ENCODE measurements around the gene NXNL2. TPM values are rescaled to one million over a fixed set of nuclear protein-coding genes. Genes with fewer than 3 reads are reported as not detected.

The NXNL2 gene
- polyA plus RNA-seq, result under 1 TPM in 2 of 3 donors, not detected in 1; 0.06 to 0.39 TPM

GRCh38 chr9:88534456-88535225 lies at the start of gene NXNL2:
NXNL2 (plus strand) TSS chr9:88535178; CDS start chr9:88535435, 257 bp downstream.
- 2 to 4% (median 3%) methylated on average over 48 to 62 of the region's 62 CpGs for WGBS, 3 donors
- no peak within 1 kb of the TSS for H3K27ac ChIP-seq (ENCODE audit: low read depth, low read length)

GRCh38 chr9:88488166-88488565 lies 46.8 kb upstream of the NXNL2 start:
- no peak overlapping the region for H3K27ac ChIP-seq (ENCODE audit: low read depth, low read length)
- WGBS, 3 donors, result 90 to 96% (median 95%) methylated on average over 4 of the region's 4 CpGs

- no peak overlapping the region for H3K27ac ChIP-seq (ENCODE audit: low read depth, low read length)
- 91 to 96% (median 92%) methylated on average over 17 of the region's 17 CpGs for WGBS, 3 donors
Measured at GRCh38 chr9:88494983-88495721, 39.8 kb upstream of the NXNL2 start.

DNA sequence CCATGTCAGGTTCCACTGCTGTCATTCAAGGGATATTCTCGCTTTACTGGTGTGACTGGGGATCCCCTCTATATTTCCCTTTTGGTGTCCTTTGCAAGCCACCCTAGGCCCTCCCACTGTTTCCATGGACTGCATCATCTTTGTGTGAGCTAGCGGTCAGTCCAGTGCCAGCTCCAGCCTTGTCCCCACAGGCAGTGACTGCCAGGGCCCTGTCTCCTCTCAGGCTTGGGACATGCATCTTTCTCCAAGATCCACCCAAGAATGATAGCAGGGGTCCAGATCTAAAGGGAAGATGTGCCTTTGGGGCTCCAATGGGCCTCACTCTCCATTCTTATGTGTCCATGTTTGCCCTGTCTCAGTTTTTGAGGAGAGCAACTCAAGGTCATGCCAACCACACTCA lies 37.8 kb upstream of the NXNL2 start:
- WGBS, 3 donors, result 92 to 96% (median 95%) methylated on average over 2 of the region's 2 CpGs
- H3K27ac ChIP-seq (ENCODE audit: low read depth, low read length), result no peak overlapping the region

DNA sequence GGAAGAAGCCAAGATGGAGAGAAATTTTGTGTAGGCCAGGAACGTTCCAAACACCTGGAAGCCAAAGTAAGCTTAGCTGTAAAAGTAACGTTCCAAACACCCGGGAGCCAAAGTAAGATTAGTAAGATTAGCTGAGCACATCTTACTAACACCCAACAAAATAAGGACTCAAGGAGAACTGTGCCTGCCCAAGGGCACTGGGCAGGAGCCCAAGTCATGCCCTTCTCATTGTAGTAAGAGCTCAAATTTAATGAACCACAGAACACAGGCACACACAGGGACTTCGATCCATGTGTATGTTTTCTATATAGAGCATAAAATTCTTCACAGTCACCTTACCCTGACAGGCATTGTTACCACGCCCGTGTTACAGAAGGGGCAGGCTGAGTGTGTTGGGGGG lies 36.1 kb upstream of the NXNL2 start:
- H3K27ac ChIP-seq (ENCODE audit: low read depth, low read length), result no peak overlapping the region
- 85 to 90% (median 89%) methylated on average over 6 of the region's 6 CpGs for WGBS, 3 donors

- 95 to 97% (median 96%) methylated on average over 5 of the region's 5 CpGs for WGBS, 3 donors
- H3K27ac ChIP-seq (ENCODE audit: low read depth, low read length), result no peak overlapping the region
Measured at GRCh38 chr9:88501086-88501485, 33.9 kb upstream of the NXNL2 start.

- no peak overlapping the region for H3K27ac ChIP-seq (ENCODE audit: low read depth, low read length)
- WGBS, 3 donors, result 68 to 75% (median 72%) methylated on average over 12 of the region's 12 CpGs
Measured at GRCh38 chr9:88502552-88503034, 32.4 kb upstream of the NXNL2 start.

DNA sequence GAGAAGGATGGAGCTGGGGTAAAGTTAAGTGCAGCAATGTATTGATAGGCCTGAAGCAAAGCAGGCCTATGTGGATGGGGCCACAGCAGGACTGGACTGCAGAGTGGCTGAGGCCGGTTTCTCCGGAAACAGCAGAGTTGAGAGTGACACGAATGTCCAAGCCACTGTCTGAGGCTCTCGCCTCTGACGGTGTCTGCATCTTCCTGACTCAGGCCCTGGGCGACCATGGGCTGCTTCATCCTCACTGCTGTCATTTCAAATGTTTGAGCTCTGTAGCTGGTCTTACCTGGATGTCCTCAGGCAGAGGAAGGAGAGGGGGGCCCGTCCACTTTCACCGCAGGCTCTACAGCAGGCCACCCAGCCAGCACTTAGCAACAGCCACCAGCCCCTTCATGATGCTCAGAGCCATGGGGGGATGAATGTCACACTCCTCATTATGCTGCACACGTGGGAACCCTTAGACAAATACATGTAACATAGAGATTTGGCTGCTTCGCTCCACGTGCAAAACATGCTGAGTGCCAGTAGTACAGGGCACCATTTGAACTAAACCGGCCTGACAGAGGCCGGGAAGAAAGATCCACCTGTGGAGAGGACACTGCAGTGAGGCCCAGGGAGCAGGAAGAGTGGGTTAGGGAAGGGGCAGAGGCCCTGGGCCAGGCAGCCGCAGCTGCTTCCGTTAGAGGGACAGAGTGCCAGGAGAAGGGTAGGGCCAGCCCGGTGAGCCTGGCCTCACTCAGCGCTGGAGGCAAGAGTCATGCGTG lies 31.7 kb upstream of the NXNL2 start:
- no peak overlapping the region for H3K27ac ChIP-seq (ENCODE audit: low read depth, low read length)
- WGBS, 3 donors, result 85 to 93% (median 92%) methylated on average over 18 of the region's 18 CpGs

DNA sequence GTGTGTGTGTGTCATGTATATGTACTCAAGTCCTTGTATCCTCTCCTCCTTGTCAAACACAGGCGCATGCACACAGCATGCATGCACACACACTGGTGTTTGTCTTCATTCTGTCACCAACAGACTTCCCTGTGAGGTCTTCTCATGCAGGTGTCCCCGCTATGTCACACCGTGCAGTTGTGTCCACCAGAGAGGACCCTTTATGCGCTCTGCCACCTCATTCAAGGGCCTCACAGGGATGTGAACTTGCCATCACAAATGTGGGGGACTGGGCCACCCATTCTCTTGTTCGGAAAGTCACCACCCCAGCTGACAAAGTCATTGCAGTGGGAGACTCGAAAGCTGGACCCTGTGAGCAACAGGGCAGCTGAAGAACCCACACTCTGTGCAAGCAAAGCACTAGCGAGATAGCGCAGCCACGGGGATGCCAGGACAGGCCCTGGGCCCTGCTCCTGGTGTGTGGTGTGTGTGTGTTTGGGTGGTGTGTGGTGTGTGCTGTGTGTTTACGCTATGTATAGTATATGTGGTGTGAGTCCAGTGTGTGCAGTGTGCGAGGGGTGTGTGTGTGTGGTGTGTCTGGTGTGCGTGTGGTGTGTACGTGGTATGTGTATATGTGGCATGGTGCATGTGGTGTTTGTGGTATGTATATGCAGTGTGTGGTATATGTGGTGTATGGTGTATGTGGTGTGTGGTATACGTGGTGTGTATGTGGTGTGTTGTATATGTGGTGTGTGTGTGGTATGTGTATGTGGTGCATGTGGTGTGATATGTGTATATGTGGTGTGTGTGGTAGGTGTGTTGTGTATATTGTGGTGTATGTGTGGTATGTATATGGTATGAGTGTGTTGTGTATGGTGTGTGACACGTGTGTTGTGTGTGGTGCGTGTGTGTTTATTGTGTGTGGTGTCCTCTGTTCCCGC lies 30.9 kb upstream of the NXNL2 start:
- no peak overlapping the region for H3K27ac ChIP-seq (ENCODE audit: low read depth, low read length)
- WGBS, 3 donors, result 90 to 96% (median 96%) methylated on average over 17 of the region's 17 CpGs

GRCh38 chr9:88508326-88508725 lies 26.7 kb upstream of the NXNL2 start:
- H3K27ac ChIP-seq (ENCODE audit: low read depth, low read length), result no peak overlapping the region
- 78 to 98% (median 86%) methylated on average over 1 to 2 of the region's 2 CpGs for WGBS, 3 donors

DNA sequence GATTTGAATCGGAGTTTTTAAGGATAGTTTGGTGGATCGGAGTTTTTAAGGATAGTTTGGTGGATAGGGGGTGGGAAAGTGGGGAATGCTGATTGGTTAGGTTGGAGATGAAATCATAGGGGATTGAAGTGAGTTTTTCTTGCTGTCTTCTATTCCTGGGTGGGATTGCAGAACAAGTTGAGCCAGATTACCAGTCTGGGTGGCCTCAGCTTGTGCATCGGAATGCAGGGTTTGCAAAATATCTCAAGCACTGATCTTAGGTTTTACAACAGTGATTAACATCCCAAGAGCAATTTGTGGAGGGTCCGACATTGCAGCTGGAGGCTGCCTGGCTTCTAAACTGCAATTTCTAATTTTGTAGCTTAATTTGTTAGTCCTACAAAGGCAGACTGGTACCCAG lies 23.1 kb upstream of the NXNL2 start:
- no peak overlapping the region for H3K27ac ChIP-seq (ENCODE audit: low read depth, low read length)
- 73 to 91% (median 81%) methylated on average over 4 of the region's 4 CpGs for WGBS, 3 donors

DNA sequence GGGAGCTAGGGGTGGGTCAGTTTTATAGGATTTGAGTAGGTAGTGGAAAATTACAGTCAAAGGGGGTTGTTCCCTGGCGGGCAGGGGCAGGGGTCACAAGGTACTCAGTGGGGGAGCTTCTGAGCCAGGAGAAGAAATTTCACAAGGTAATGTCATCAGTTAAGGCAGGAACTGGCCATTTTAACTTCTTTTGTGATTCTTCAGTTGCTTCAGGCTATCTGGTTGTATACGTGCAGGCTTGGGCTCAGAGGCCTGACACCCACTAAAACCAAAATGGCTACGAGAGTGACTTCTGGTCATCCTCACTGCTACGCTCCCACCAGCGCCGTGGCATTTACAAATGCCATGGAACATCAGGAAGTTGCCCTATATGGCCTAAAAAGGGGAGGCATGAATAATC lies 20.7 kb upstream of the NXNL2 start:
- no peak overlapping the region for H3K27ac ChIP-seq (ENCODE audit: low read depth, low read length)
- WGBS, 3 donors, result 92 to 97% (median 95%) methylated on average over 6 of the region's 6 CpGs

DNA sequence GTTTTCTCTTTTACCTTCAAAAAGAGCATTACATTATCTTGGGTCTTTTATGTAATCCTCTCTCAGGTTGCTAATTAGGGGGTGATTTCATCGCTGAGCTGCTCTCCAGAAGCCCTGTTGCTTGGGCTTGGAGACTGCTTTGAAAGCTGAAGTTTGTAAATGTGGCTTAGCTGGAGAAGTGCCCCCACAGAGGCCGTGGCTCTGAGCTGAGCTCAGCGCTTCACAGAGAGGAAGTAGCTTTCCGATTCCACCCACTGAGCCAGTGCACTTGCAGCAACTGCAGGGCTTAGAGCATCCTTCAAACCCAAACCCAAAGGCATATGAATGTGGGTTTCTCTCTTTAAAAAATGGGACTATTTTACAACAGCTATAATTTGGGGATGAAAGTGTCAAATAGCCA lies 13.7 kb upstream of the NXNL2 start:
- 16 to 34% (median 30%) methylated on average over 4 of the region's 4 CpGs for WGBS, 3 donors
- no peak overlapping the region for H3K27ac ChIP-seq (ENCODE audit: low read depth, low read length)

- no peak overlapping the region for H3K27ac ChIP-seq (ENCODE audit: low read depth, low read length)
- WGBS, 3 donors, result 90 to 94% (median 91%) methylated on average over 4 of the region's 4 CpGs
Measured at GRCh38 chr9:88522360-88522759, 12.6 kb upstream of the NXNL2 start.

- 84 to 90% (median 90%) methylated on average over 3 of the region's 3 CpGs for WGBS, 3 donors
- no peak overlapping the region for H3K27ac ChIP-seq (ENCODE audit: low read depth, low read length)
Measured at GRCh38 chr9:88523056-88523455, 11.9 kb upstream of the NXNL2 start.

GRCh38 chr9:88524911-88525310 lies 10.1 kb upstream of the NXNL2 start:
- H3K27ac ChIP-seq (ENCODE audit: low read depth, low read length), result no peak overlapping the region
- 83 to 92% (median 86%) methylated on average over 8 of the region's 8 CpGs for whole genome bisulfite sequencing, 3 donors

GRCh38 chr9:88527618-88528017 lies 7.4 kb upstream of the NXNL2 start:
- H3K27ac ChIP-seq (ENCODE audit: low read depth, low read length), result no peak overlapping the region
- 75 to 89% (median 84%) methylated on average over 7 of the region's 7 CpGs for WGBS, 3 donors
